CD8-positive, alpha-beta memory T cell (primary cell): Measurements from ENCODE around the gene FBXL15. TPM values are rescaled to one million over a fixed set of nuclear protein-coding genes. Genes with fewer than 3 reads are reported as not detected.

Experiments used
- CTCF ChIA-PET: fragments of 350-600 bp; sonication (Branson Sonifier 250); formaldehyde crosslinking; loops from one replicate; lab custom pipeline; 2021; ENCODE audit warnings: antibody characterized with exemption; lab: Charles Lee
- POLR2A ChIA-PET: fragments of 350-600 bp; sonication (Branson Sonifier 250); formaldehyde crosslinking; loops from one replicate; lab custom pipeline; 2021; ENCODE audit warnings: antibody characterized with exemption; lab: Charles Lee
- DNase-seq, 5 donors: peaks; one replicate each; pipeline versions ENCODE4 v3.0.0 to v3.0.0-alpha.2; 2020 to 2022; ENCODE audit warnings: mixed read lengths in 1 of 5
- H3K27ac ChIP-seq: one replicate; pipeline ENCODE4 v1.7.0; 2013; ENCODE audit warnings: low read depth, mild to moderate bottlenecking, low read length, moderate library complexity
- H3K27me3 ChIP-seq: 2 replicates; pipeline ENCODE4 v1.7.0; 2013; ENCODE audit warnings: low read length, mild to moderate bottlenecking; ENCODE audit not compliant: insufficient read depth, poor library complexity, severe bottlenecking
- H3K36me3 ChIP-seq: 2 replicates; pipeline ENCODE4 v1.7.0; 2013; ENCODE audit warnings: mild to moderate bottlenecking, low read length, moderate library complexity; ENCODE audit not compliant: insufficient read depth
- H3K4me1 ChIP-seq: 2 replicates; pipeline ENCODE4 v1.7.0; 2013; ENCODE audit warnings: mild to moderate bottlenecking, low read length, moderate library complexity; ENCODE audit not compliant: insufficient read depth
- H3K4me3 ChIP-seq: 2 replicates; pipeline ENCODE4 v1.7.0; 2013; ENCODE audit warnings: mild to moderate bottlenecking, low read length
- H3K9me3 ChIP-seq: 2 replicates; pipeline ENCODE4 v1.7.0; 2013; ENCODE audit warnings: mild to moderate bottlenecking, low read length
- H3K27ac Mint-ChIP-seq, 8 donors: one replicate each; pipeline ENCODE4 v1.8.0; 2020 to 2021; ENCODE audit warnings: mixed read lengths in 8 of 8, mild to moderate bottlenecking in 6 of 8, inconsistent platforms in 3 of 8, moderate library complexity in 3 of 8
- H3K27me3 Mint-ChIP-seq, 2 donors: one replicate each; pipeline ENCODE4 v1.8.0; 2020 to 2021; ENCODE audit warnings: mixed read lengths in 2 of 2, mild to moderate bottlenecking in 1 of 2, moderate library complexity in 1 of 2
- H3K36me3 Mint-ChIP-seq, 3 donors: one replicate each; pipeline ENCODE4 v1.8.0; 2020 to 2021; ENCODE audit warnings: mixed read lengths in 3 of 3, inconsistent platforms in 1 of 3, mild to moderate bottlenecking in 1 of 3
- H3K4me1 Mint-ChIP-seq, 3 donors: one replicate each; pipeline ENCODE4 v1.8.0; 2020 to 2021; ENCODE audit warnings: mixed read lengths in 3 of 3, inconsistent platforms in 1 of 3, mild to moderate bottlenecking in 1 of 3
- H3K4me3 Mint-ChIP-seq, 7 donors: one replicate each; pipeline ENCODE4 v1.8.0; 2020 to 2021; ENCODE audit warnings: mixed read lengths in 7 of 7, mild to moderate bottlenecking in 6 of 7, moderate library complexity in 4 of 7, inconsistent platforms in 2 of 7
- H3K9me3 Mint-ChIP-seq, 5 donors: one replicate each; pipeline ENCODE4 v1.8.0; 2020 to 2022; ENCODE audit warnings: mixed read lengths in 5 of 5, mild to moderate bottlenecking in 3 of 5, moderate library complexity in 2 of 5, inconsistent platforms in 1 of 5
- polyA plus RNA-seq: library from polyadenylated mRNA; unstranded; fragments of 300-500 nt; fragmentation: Illumina TruSeq; gene quantifications from one replicate; pipeline ENCODE4 v1.2.3, GENCODE V29; 2021
- total RNA-seq, 2 experiments: library from RNA; stranded (reverse); gene quantifications; one replicate each; pipeline ENCODE4 v1.2.3, GENCODE V29; 2021

FBXL15 gene
- total and polyA plus RNA-seq, 3 experiments from 2014 or later: 13.5 to 33.4 (median 16.3) TPM

GRCh38 chr10:102399217-102400021 lies 21.2 kb upstream of the FBXL15 start:
- Histone ChIP-seq H3K36me3 (peaks cover 8% of the 10 kb centered on the region), H3K9me3 (no peaks in the 10 kb centered on the region), H3K27ac (peak overlapping the region; percentile 61), H3K4me1 (peaks cover 33% of the 10 kb centered on the region), H3K4me3 (peak overlapping the region; percentile 28), H3K27me3 (no peaks in the 10 kb centered on the region)
- DNase-seq: peak; percentile 82 to 90 (median 87)
- CTCF ChIA-PET: interaction anchor here (0.8 to 5.9 kb wide), 36 partner anchors 8 to 256 kb away, joined by 3 to 64 read pairs (median 6); partner anchors contain the start of genes C10orf95, CUEDC2, ELOVL3 and FBXL15
- Mint-ChIP-seq H3K27me3 (peaks cover 0 to 5% of the 10 kb centered on the region in 2 donors), H3K4me3 (peak overlapping the region; percentile 70 to 97 (median 76)), H3K4me1 (peaks cover 24 to 48% (median 28%) of the 10 kb centered on the region in 3 donors), H3K27ac (peak overlapping the region; percentile 65 to 100 (median 99)), H3K9me3 (no peaks in the 10 kb centered on the region), H3K36me3 (peaks cover 0 to 68% (median 0%) of the 10 kb centered on the region in 3 donors)
- POLR2A ChIA-PET: interaction anchor here (0.6 to 1.8 kb wide), 9 partner anchors 10 to 997 kb away, joined by 3 to 8 read pairs (median 5); partner anchors contain the start of gene CUEDC2

- Histone ChIP-seq H3K36me3 (peaks cover 8% of the 10 kb centered on the region), H3K27ac (no peak overlapping the region), H3K9me3 (no peaks in the 10 kb centered on the region), H3K27me3 (no peaks in the 10 kb centered on the region), H3K4me3 (no peak overlapping the region), H3K4me1 (peaks cover 33% of the 10 kb centered on the region)
- POLR2A ChIA-PET: interaction anchor here (0.8 to 1.8 kb wide), 4 partner anchors 10 to 169 kb away, joined by 3 to 8 read pairs (median 6); partner anchors contain the start of gene CUEDC2
- Mint-ChIP-seq H3K36me3 (peaks cover 0 to 63% (median 0%) of the 10 kb centered on the region in 3 donors), H3K27me3 (no peaks in the 10 kb centered on the region), H3K4me1 (peaks cover 24 to 48% (median 25%) of the 10 kb centered on the region in 3 donors), H3K27ac (peak overlapping the region in 6 of 8 donors; percentile 62 to 100 (median 88)), H3K4me3 (peak overlapping the region in 2 of 7 donors; percentile 75 to 76), H3K9me3 (no peaks in the 10 kb centered on the region)
- no peak for DNase-seq
- CTCF ChIA-PET: interaction anchor here (0.7 to 5.9 kb wide), 23 partner anchors 7 to 255 kb away, joined by 3 to 64 read pairs (median 8); partner anchors contain the start of genes C10orf95, CUEDC2, ELOVL3 and FBXL15
Measured at GRCh38 chr10:102400076-102400475, 20.6 kb upstream of the FBXL15 start.

- peak in 1 of 5 donors; percentile 45 for DNase-seq
- ChIA-PET POLR2A (interaction anchor here (1.8 kb wide), 1 partner anchor 9 kb away, joined by 7 read pairs; no protein-coding TSS in a partner anchor), CTCF (interaction anchor here (0.7 to 5.9 kb wide), 11 partner anchors 9 to 245 kb away, joined by 3 to 64 read pairs (median 7); partner anchors contain the start of genes C10orf95, CUEDC2 and SUFU)
- H3K27ac ChIP-seq: no peak overlapping the region
- Mint-ChIP-seq H3K27ac (peak overlapping the region in 6 of 8 donors; percentile 23 to 84 (median 68)), H3K4me3 (peak overlapping the region in 1 of 7 donors; percentile 48), H3K9me3 (no peaks in the 10 kb centered on the region), H3K27me3 (no peaks in the 10 kb centered on the region), H3K4me1 (peaks cover 24 to 45% (median 25%) of the 10 kb centered on the region in 3 donors), H3K36me3 (peaks cover 0 to 60% (median 0%) of the 10 kb centered on the region in 3 donors)
- no peaks in the 10 kb centered on the region for H3K9me3 ChIP-seq
- H3K27me3 ChIP-seq: no peaks in the 10 kb centered on the region
- H3K4me1 ChIP-seq: peaks cover 33% of the 10 kb centered on the region
- no peak overlapping the region for H3K4me3 ChIP-seq
- H3K36me3 ChIP-seq: peaks cover 8% of the 10 kb centered on the region
Measured at GRCh38 chr10:102400598-102401341, 19.9 kb upstream of the FBXL15 start.

GRCh38 chr10:102401342-102401654 lies 19.3 kb upstream of the FBXL15 start:
- H3K27me3 Mint-ChIP-seq: no peaks in the 10 kb centered on the region
- H3K36me3 Mint-ChIP-seq: peaks cover 0 to 55% (median 0%) of the 10 kb centered on the region in 3 donors
- no peaks in the 10 kb centered on the region for H3K27me3 ChIP-seq
- H3K4me1 ChIP-seq: peaks cover 28% of the 10 kb centered on the region
- peak overlapping the region in 1 of 7 donors; percentile 48 for H3K4me3 Mint-ChIP-seq
- H3K36me3 ChIP-seq: peaks cover 8% of the 10 kb centered on the region
- H3K4me1 Mint-ChIP-seq: peaks cover 20 to 40% (median 20%) of the 10 kb centered on the region in 3 donors
- no peak for DNase-seq
- no peaks in the 10 kb centered on the region for H3K9me3 Mint-ChIP-seq
- ChIA-PET POLR2A (no interaction called here), CTCF (interaction anchor here (1.0 to 5.9 kb wide), 5 partner anchors 17 to 170 kb away, joined by 3 to 64 read pairs (median 3); partner anchors contain the start of gene C10orf95)
- no peaks in the 10 kb centered on the region for H3K9me3 ChIP-seq
- H3K27ac ChIP-seq: no peak overlapping the region
- H3K4me3 ChIP-seq: no peak overlapping the region
- H3K27ac Mint-ChIP-seq: peak overlapping the region in 5 of 8 donors; percentile 23 to 93 (median 54)

GRCh38 chr10:102401735-102402511 lies 18.7 kb upstream of the FBXL15 start:
- Mint-ChIP-seq H3K27ac (peak overlapping the region in 2 of 8 donors; percentile 54 to 73), H3K27me3 (no peaks in the 10 kb centered on the region), H3K9me3 (no peaks in the 10 kb centered on the region), H3K4me3 (peak overlapping the region in 1 of 7 donors; percentile 48), H3K4me1 (peaks cover 14 to 34% (median 17%) of the 10 kb centered on the region in 3 donors), H3K36me3 (peaks cover 0 to 49% (median 0%) of the 10 kb centered on the region in 3 donors)
- H3K9me3 ChIP-seq: no peaks in the 10 kb centered on the region
- ChIA-PET CTCF (interaction anchor here (1.0 to 5.9 kb wide), 6 partner anchors 17 to 172 kb away, joined by 3 to 64 read pairs (median 4); partner anchors contain the start of gene C10orf95), POLR2A (no interaction called here)
- peaks cover 22% of the 10 kb centered on the region for H3K4me1 ChIP-seq
- peaks cover 8% of the 10 kb centered on the region for H3K36me3 ChIP-seq
- no peak overlapping the region for H3K27ac ChIP-seq
- H3K4me3 ChIP-seq: no peak overlapping the region
- no peak for DNase-seq
- no peaks in the 10 kb centered on the region for H3K27me3 ChIP-seq

GRCh38 chr10:102402512-102402896 lies 18.1 kb upstream of the FBXL15 start:
- Mint-ChIP-seq H3K27me3 (no peaks in the 10 kb centered on the region), H3K4me3 (no peak overlapping the region), H3K27ac (no peak overlapping the region)

More at GRCh38 chr10:102402512-102402896, 18.1 kb upstream of the FBXL15 start:
- ChIA-PET CTCF (interaction anchor here (1.0 to 4.3 kb wide), 5 partner anchors 12 to 172 kb away, joined by 3 to 27 read pairs (median 5); no protein-coding TSS in a partner anchor), POLR2A (no interaction called here)
- peaks cover 0 to 44% (median 0%) of the 10 kb centered on the region in 3 donors for H3K36me3 Mint-ChIP-seq
- H3K27me3 ChIP-seq: no peaks in the 10 kb centered on the region
- no peaks in the 10 kb centered on the region for H3K9me3 ChIP-seq
- H3K9me3 Mint-ChIP-seq: no peaks in the 10 kb centered on the region
- peaks cover 19% of the 10 kb centered on the region for H3K4me1 ChIP-seq
- no peak for DNase-seq
- peaks cover 8% of the 10 kb centered on the region for H3K36me3 ChIP-seq
- H3K4me3 ChIP-seq: no peak overlapping the region
- no peak overlapping the region for H3K27ac ChIP-seq
- H3K4me1 Mint-ChIP-seq: peaks cover 12 to 28% (median 17%) of the 10 kb centered on the region in 3 donors
